HL-60 (cell line): ENCODE data around the gene PLAGL1.

Source experiments
- GABPA ChIP-seq: IDR thresholded peaks from 2 replicates; pipeline ENCODE4 v1.6.1; 2012; ENCODE audit warnings: low read depth
- SPI1 ChIP-seq: IDR thresholded peaks from 2 replicates; pipeline ENCODE4 v1.6.1; 2012; ENCODE audit warnings: low read depth, mild to moderate bottlenecking, borderline replicate concordance
- TF ChIP-seq, protein P1 (sequence below): IDR thresholded peaks from one replicate; pipeline ENCODE4 v1.5.1; 2011; ENCODE audit warnings: low read length, control low read depth, inconsistent platforms; ENCODE audit not compliant: insufficient read depth

DNA sequence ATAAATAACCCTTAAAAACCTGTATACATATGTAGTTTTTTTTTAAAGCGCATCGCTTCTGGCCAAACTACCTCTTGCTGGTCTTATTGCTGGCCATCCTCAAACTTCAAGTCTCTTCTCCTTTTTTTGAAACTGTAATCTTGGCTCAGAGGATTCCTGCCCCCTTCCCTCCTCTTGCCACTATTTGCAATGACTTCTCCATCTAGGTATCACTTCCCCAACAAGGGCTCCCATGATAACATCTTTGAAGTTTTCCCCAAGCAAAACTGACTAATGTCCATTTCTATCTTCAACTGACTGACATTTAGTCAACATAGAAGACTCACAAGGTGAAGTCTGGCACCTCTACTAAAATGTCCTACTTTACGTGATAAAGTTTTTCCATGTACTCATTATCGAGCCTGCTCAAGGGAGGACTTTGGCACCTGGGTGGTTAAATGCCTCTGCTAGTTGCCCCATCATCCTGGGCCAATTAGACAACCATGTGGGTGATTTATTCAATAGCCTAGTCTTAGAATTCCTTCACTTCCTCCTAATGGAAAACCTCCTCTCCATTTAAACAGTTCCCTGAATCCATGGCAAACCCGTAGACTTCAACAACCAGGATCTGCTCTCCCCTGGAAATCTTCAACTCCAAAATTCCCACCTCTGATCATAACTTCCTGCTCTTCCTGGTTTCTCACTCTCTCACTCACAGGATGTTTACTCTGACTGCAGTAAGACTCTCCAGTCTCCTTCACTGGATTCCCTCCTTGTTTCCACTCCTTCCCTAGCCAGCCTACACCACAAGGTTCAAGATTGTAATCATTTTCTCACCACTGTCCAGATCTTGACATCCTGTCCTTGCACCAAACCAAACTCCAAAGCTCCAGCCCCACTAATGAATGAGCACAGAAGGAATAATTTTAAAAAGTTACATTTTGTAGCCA is 9.4 kb upstream of the PLAGL1 start:
- TF ChIP-seq, protein P1, sequence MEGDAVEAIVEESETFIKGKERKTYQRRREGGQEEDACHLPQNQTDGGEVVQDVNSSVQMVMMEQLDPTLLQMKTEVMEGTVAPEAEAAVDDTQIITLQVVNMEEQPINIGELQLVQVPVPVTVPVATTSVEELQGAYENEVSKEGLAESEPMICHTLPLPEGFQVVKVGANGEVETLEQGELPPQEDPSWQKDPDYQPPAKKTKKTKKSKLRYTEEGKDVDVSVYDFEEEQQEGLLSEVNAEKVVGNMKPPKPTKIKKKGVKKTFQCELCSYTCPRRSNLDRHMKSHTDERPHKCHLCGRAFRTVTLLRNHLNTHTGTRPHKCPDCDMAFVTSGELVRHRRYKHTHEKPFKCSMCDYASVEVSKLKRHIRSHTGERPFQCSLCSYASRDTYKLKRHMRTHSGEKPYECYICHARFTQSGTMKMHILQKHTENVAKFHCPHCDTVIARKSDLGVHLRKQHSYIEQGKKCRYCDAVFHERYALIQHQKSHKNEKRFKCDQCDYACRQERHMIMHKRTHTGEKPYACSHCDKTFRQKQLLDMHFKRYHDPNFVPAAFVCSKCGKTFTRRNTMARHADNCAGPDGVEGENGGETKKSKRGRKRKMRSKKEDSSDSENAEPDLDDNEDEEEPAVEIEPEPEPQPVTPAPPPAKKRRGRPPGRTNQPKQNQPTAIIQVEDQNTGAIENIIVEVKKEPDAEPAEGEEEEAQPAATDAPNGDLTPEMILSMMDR: no peak
- no peak for TF ChIP-seq GABPA
- no peak for TF ChIP-seq SPI1
